Left renal cortex interstitium (tissue), 4 donors: ENCODE results near the gene BMS1. TPM values are rescaled to one million over a fixed set of nuclear protein-coding genes. Genes with fewer than 3 reads are reported as not detected.
A peak's percentile ranks its signal among the peaks of the same experiment; 100 is the strongest.
"Not testable (repeated sequence)": the region's sequence is repeated elsewhere in the genome, so short reads cannot be mapped to it uniquely, and the experiment has no call there.

Source experiments
- DNase-seq, 4 donors: peaks; one replicate each; pipeline ENCODE4 v3.0.0-alpha.2; 2013; ENCODE audit warnings: low read depth in 4 of 4, low spot score in 2 of 4, missing footprints in 1 of 4
- polyA plus RNA-seq, 4 donors: library from polyadenylated mRNA; unstranded; fragments of 120-200 nt; gene quantifications; one replicate each; pipeline ENCODE4 v1.2.1, GENCODE V29; 2013; ENCODE audit not compliant: insufficient read length in 4 of 4

Gene BMS1
- polyA plus RNA-seq, 4 donors = 21.1 to 25.2 (median 22.7) TPM

DNA sequence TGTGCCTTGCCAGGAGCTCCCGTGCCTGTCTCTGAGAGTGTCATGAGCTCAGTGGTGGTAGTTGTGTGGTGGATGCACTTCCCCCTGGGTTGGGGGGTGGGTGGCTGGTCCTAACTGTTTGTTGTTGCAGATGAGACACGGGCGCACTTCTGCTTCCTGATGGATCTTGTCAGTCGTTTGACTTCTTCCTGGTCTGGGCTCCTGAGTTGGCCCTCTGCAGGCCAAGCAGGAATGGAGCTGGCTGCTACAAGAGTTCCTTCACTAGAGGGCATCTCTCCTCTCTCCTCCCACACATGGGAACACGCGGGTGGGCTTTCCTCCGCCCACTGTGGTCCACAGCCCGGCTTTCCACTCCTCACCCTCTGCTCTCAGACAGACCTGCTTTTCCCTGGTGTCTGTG, 82.0 kb downstream of the BMS1 start:
- no peak for DNase-seq

- no peak for DNase-seq
Observed at GRCh38 chr10:42865716-42866114, 83.1 kb downstream of the BMS1 start.

GRCh38 chr10:42866115-42866995, 83.8 kb downstream of the BMS1 start:
- peak in 2 of 4 donors; percentile 35 to 40 for DNase-seq

DNA sequence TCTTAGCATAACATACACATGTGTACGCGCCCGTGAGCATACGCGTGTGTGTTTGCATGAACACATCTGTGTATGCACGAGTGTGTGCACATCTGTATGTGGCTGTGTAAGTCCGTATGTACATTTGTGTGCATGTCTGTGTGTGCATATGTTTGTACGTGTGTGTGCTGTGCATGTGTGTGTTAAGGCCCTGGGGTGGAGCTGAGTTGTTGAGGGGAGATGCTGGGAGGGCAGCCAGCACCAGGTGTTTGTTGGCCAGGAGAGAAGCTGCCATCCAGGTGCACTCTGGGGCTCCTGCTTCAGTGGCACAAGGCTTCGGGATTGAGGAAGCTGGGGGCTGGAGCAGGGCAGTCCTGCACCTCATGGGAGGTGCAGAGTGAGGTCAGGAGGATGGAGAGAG, 85.0 kb downstream of the BMS1 start:
- DNase-seq = no peak

- no peak for DNase-seq
Observed at GRCh38 chr10:42868530-42868929, 85.9 kb downstream of the BMS1 start.

- DNase-seq = no peak
Observed at GRCh38 chr10:42869977-42870350, 87.4 kb downstream of the BMS1 start.

- DNase-seq = not testable (repeated sequence)
Observed at GRCh38 chr10:42871138-42871641, 88.6 kb downstream of the BMS1 start.

DNA sequence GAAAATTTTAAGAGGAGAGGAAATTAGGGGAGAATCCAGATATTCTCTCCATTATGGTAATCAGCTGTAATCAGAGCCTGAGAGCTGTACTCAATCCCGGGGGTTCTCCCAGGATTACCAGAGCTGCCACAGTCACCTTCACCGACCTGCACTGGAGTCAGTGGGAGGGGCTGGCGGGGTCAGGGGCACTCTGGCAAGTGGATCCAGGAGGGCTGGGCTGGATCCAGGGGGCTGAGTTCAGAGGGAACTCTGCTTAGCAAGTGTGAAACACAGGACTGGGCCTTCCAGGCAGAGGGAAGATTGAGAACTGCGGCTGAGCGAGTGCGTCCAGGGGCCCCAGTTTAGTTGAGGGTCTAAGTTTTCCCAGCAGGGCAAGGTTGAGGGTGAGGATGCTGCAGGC, 89.2 kb downstream of the BMS1 start:
- no peak for DNase-seq

DNA sequence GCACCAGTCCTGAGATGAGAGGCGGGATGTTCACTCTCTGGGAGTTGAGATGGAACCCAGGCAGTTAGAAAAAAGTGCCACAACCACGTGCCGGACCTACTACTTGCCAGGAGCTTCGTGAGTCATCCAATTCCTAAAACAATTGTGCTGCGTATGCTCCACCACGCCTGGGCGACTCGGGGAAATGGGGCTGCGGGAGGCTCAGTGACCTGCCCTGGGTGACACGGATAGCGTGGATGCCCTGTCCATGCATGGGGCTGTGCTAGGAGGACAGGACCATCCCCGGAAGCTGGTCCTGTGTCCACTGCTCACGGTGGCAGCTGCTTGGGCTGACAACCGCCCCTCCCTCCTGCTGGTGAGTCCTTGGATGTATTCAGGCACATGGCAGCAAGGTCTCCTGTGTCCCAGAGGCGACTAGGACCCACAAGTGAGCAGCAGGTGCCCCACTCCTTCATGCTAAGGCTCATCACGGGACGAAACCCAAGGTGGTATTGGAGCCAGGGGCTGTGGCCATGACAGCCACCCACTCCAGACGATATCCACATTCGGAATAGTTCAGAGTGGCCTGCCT, 90.4 kb downstream of the BMS1 start:
- DNase-seq = no peak

DNA sequence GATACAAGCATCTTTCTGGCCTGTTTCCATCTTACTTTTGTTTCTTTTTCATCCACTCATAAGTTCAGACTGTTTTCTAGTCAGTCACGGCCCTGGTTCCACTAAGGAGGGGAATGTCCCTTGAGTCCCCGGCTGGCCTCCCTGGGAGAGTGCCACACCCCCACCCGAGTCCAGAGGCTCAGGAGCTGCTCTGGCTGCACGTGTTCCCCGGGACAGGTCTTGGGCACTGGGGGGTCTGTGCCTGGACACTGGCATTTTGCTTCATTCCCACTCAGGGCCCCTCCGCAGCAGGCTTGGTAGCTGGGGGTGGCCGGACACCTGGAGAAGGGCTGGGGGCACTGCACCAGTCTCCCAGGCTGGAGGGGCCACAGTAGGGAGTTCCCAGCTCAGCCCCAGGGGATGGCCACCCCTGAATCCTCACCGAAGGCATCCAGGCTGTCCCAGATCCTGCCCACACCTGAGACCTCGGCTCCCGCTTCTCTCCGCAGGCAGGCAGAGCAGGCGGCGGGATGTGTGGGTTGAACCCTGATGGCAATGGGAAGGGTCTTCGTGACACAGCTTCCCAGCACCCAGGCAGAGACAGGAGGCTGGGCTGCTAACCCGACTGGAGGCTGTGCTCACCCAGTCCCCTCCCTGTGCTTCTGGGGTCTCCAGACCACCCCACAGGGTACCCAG, 92.3 kb downstream of the BMS1 start:
- no peak for DNase-seq

DNA sequence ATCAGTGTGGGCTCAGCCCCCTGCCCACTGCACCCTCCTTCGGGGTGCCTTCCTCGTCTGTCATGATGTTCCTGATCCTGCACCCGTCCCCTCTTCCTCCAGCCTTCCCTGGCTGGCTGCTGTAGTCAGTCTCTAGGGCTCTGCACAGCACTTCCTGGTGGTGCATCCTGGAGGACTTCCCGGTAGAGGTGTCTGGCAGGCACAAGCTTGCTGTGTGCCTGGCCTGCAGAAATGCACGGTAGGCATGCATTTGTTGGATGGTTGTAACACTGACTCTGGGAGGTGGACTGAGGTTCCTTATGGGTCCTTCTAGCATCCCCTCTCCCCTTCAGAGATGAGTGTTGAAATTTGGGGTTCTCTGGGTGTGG, 92.8 kb downstream of the BMS1 start:
- no peak for DNase-seq

GRCh38 chr10:42875798-42876341, 93.3 kb downstream of the BMS1 start:
- DNase-seq = peak in 1 of 4 donors; percentile 27

DNA sequence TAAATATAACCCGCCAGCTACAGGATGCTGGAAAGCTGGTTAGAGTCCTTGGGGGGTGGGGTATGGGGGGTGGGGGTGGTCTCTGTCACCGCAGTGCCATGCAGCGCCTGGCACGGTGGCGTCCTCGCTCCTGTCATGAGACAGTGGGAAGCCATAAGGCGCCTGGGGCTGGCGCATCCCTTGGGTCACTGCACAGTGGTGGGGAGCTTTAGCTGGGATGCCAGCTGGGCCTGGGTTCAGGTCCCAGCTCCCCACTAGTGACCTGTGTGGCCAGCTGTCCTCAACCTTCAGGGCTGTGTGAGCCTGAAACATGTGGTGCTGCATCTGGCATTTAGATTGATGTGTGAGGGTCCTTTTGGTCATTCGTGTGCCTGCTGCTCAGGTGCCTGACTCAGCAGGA, 93.9 kb downstream of the BMS1 start:
- no peak for DNase-seq

DNA sequence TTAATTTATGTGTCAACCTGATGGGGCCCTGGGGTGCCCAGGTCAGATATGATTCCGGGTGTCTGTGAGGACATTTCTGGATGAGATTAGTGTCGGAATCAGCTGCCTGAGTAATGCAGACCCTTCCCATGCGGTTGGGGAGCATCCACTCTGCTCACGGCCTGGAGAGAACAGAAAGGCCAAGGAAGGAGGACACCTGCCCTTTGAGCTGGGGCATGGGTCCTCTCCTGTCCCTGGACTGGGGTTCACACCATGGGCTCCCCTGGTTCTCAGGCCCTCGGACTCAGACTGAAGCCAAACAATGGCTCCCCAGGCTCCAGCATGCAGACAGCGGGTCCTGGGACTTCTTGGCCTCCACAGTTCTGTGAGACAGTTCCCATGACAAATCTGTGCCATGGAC, 94.3 kb downstream of the BMS1 start:
- no peak for DNase-seq

- no peak for DNase-seq
Observed at GRCh38 chr10:42877496-42878030, 95.0 kb downstream of the BMS1 start.

DNA sequence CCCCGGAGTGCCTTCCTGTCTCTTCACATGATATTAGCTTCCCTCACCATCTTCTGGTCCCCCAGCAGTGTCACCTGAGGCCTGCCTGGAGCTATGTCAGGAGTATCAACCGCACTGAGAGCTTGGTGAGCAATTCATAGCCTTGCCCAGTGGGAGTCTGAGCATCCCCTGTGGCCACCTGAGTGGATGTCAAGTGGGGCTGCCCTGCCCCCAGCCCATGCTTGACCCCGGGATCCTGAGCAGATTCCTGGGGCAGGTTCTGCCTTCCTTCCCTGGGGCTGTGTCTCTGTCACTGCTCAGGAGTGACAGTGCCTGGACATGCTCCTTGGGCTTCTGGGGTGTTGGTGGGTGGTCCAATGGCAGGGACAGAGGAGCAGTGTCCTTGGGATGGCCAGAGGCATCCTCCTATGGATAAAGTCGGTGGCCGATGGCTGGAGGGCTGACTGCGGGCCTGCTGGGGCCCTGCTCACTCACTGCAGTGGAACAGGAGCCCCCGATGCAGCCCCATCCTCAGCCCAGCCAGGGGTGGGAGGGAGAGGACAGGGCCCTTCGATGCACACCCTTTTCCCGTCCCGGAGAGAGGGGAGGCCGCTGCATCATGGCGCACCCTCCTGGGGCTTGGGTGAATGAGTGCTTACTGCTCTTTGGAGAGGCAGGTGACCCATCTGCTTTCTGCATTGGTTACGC, 95.7 kb downstream of the BMS1 start:
- no peak for DNase-seq

DNA sequence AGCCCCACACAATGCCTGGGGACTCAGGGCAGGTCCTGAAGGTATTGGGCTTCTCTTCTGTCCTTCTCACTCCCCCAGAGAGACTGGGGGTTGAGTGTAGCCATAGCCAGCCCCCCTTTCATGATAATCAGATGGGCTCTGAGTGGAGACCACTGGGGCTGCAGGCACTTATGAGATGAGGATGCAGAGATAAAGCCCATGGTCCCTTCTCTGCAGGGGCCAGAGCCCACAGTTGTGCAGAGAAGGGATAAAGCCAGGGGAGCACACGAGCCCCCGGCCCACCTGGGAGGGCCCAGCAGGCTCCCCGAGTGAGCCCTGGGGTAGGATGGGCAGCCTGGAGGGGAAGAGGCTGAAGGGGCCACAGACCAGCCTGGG, 96.2 kb downstream of the BMS1 start:
- no peak for DNase-seq

- DNase-seq = no peak
Observed at GRCh38 chr10:42879380-42880254, 97.0 kb downstream of the BMS1 start.

DNA sequence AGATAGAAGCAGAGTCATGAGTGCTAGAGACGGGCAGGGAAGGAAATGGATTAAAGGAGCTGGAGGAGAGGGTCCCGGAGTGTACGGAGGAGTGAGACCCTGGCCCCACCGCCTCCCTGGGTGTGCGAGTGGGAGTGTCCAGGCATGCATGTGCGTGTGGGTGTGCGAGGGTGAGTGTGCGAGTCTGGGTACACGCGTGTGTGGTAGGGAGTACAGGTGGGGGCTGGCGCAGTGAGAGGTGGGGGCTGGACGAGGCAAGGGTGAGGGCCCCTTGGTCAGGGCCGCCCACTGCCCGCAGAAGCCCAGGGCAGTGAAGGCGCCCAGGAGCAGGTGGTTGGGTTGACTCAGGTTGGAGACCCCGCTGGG, 97.6 kb downstream of the BMS1 start:
- no peak for DNase-seq

GRCh38 chr10:42882597-42882996, 100.0 kb downstream of the BMS1 start:
- no peak for DNase-seq
